ENCODE results near the gene CHST8.
"Not testable (repeated sequence)": the region's sequence is repeated elsewhere in the genome, so short reads cannot be mapped to it uniquely, and the experiment has no call there.

Gene CHST8, protein sequence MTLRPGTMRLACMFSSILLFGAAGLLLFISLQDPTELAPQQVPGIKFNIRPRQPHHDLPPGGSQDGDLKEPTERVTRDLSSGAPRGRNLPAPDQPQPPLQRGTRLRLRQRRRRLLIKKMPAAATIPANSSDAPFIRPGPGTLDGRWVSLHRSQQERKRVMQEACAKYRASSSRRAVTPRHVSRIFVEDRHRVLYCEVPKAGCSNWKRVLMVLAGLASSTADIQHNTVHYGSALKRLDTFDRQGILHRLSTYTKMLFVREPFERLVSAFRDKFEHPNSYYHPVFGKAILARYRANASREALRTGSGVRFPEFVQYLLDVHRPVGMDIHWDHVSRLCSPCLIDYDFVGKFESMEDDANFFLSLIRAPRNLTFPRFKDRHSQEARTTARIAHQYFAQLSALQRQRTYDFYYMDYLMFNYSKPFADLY

DNA sequence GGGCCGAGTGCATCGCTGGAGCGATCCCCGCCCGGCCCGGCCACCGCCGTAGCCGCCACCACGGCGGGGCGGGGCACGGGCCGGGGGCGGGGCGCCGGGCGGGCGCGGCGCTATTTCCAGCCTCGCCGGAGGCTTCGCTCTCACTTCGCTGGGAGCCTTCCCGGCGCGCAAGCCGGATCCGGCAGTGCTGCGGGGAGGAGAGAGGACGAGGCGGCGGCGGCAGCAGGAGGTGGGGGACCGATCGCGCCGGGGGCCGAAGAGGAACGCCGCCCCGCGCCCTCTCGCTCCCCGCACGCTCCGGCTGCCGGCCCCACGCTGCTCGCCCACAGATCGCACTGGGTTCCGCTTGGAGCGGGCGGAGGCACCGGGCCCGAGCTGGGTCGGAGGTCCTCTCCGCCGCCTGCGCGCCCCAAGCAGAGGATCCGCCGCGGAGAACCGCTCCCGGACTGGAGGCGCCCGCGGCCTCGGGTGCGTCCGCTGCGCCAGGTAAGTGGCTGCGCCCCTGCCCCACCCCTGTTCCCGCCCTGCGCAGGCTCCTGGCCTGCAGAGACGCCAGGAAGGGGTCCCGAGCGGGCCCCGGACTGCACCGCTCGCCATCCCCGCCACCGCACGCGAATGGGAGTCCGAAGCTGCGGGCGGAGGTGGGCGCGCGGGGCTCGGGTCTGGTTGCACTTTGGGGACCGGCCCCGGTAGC, at the start of gene CHST8:
Gene CHST8 (plus strand): TSS at position 143 of the 694 bp plus-strand sequence. CDS start 67,309 bp downstream, outside the sequence.
- DNase-seq: peak; percentile 35

DNA sequence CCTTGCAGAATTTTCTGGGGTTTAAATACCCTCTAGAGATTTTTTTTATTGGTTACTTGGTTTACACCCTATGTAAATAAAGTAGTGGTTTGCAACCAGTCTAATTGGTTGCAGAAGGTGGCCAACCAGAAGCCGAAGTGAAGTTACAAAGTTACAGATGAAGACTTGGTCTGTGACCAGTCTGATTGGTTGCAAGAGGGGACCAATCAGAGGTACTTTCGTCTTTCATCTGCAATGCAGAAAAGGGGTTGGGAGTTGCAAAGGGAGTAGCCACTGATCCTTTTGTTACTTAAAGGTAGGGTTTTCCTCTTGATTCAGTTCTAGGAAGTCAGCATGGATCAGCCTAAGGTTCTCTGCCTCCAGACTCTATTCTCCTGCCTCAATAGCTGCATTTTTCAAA, 48.8 kb upstream of the CHST8 start:
- no peak for DNase-seq

DNA sequence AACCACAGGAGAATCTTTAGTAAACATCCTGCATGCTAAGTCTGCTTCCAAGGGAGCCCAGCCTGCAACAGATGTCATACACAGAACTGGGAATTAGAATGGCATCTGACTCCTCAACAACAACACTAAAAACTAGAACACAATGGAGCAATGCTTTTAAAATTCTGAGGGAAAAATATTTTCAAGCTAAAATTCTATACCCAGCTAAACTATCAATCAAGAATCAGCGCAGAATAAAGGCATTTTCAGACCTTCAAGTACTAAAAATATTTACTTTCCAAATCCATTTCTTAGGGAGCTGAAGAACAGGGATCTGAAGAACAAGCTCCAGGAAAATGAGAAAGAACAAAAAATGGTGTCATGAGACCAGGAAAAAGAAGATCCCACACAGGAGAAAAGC, 46.9 kb upstream of the CHST8 start:
- no peak for DNase-seq

DNA sequence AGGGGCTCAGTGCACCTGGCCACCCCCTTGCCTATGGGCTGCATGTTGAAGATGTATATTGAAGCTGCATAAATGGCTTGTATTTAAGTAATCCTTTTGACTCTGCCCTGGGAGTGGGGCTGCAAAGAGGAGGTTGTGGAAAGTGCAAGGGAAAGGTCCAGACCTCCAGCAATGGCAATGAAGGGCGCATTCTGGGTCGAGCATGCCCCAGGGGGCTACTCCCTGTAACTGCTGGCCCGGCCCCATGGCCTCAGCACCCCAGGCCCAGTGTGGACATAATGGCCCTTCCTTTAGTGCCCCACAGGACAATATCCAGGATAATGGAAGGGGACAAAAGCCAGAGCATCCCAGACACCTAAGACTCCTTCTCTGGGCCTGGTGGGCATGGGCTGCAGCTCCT, 43.1 kb upstream of the CHST8 start:
- no peak for DNase-seq

DNA sequence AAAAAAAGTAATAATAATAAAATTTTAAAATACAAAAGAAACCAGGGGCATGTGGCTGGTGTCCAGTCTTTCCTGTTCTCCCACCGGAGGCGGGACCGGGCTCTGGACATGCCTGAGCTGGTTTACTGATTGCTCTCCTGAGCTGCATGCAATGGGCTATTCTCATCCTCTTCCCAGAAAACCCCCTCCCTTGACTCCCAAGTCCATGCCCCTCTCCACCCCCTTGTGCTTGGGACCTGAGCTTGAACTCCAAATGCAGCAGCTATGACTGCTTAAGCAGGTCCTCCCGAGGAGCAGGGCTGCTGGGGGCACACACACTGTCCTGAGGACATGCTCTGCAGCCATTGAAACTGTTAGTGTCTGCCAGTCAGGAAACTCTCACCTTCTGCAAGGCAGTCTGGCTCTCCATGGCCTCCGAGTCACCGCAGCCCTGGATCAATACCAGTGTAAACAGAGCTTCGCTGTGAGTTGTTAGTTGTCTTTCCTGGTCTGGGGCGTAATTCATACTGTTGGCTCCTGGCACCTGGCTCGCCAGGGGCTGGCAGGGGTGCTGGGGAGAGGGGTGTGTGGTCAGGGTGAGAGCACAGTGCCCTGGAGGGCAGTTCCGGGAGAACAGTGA, 41.6 kb upstream of the CHST8 start:
- DNase-seq: no peak

DNA sequence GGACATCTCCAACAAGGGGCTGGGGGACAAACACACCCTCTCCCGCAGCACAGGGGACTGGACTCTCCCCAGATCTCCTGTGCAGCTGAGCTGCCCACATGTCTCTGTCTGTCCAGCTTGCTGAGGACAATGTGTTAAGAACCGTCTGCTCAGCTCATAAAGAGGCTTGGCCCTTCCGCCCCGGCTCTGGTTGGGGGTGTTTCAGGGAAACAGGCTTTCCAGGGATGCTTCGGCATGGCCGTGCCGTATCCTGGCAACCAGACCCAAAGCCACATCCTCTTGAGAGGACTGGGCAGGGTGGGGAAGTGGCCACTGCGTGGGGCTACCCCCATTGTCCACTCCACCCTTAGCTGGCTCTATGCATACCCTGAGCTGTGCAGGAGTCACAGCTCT, 41.1 kb upstream of the CHST8 start:
- no peak for DNase-seq

DNA sequence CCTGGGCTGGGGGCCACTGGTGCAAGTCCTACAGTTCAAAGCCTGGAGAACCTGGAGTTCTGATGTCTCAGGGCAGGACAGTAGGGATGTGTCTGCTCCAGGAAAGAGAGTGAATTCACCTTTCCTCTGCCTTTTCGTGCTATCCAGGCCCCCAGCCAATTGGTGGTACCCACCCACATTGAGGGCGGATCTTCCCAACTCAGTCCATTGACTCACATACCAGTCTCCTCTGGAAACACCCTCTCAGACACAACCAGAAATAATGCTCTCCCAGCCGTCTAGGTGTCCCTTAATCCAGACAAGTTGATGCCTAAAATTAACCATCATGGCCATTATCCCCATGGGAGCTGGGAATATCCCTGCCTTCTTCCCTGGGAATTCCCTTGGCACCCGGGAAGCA, 38.8 kb upstream of the CHST8 start:
- no peak for DNase-seq

DNA sequence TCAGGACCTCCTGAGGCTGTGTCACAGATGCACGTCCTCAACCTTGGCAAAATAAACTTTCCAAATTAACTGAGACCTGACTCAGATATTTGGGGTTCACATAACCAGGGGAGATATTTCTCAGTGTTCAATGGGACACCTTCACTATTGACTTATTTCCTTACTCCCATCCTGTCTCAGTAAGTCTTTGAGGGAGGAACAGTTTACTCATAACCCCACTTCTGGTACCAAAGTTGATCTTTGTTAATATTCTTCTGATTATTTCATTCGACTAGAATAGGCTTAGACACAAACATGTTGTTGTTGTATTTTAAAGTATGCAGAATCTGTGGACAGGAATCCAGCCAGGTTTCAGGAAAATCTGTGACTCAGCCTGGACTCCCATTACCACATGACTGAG, 34.6 kb upstream of the CHST8 start:
- no peak for DNase-seq

DNA sequence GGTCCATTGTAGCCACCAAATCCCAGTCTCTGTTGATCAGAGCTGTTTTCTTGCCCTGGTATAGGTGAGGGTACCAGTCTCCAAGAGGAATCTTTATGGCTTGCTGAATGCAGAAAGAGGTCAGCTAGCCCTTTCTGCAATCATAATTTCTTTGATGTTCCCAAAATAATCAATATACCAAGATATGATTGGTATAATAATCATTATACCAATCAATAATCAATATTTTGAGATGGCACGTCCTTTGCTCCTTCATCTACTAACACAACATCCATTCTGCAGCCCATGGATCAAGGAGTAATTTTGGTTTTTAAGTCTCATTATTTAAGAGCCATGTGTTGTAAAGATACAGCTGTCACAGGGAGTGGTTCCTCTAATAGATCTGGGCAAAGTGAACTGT, 31.5 kb upstream of the CHST8 start:
- DNase-seq: no peak

DNA sequence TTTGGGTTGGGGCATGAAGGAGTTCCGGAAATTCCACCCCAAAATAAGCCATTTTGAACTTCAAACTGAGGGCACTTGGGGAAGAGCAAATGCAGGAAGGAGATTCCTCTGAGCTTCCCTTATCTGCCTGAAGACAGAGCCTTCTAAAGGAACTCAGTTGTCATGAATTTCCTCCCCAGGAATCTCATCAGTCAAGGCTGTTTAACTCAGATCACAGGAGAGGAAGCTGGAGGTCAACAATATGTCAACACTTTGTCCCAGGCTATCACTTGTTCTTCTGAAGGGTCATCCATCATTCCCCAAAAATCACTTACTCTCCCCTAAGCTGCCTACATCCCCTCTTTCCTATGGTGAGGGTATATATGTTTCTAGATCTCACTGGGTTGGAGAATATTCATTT, 26.0 kb upstream of the CHST8 start:
- peak; percentile 21 for DNase-seq

DNA sequence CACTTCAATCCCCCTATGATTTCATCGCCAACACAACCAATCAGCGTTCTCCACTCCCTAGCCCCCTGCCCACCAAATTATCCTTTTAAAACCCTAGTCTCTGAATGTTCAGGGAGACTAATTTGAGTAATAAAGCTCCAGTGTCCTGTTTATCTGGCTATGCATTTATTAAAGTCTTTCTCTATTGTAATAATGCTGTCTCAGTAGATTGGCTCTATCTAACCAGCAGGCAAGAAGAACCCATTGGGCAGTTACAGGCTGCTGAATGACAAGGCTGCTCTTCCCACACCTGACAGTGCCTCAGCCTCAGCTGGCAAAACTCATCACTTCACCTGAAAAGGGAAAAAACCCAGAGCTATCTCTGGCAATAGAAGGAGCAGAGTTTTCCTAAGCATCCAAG, 20.2 kb upstream of the CHST8 start:
- no peak for DNase-seq

DNA sequence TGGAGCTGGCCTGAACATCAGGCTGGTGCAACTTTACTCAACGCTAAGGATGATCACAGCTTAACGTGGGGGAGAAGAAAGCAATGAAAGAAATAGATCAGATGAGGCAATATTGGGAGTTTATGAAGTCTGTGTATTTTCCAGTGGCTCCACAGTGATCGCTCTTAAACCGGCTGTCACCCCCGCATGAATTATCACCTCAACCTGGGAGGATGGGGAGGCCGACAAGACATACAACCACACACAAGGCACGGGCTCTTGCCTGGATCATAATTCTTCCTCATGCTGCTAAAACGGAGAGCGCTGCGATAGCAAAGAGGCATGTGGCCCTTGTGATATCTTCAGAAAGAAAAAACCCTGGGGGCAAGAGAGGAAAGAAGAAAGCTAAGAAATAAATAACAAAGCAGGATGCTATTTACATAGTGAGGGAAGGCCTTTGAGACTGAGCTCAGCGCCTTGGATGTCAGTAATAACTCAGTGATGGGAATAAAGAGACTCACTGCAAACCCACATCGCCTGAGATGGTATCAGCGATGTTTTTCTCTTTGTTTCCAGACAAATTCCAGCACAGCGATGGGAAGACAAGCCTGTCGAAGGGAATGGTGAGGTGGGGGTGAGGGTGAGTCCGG, 19.1 kb upstream of the CHST8 start:
- no peak for DNase-seq

DNA sequence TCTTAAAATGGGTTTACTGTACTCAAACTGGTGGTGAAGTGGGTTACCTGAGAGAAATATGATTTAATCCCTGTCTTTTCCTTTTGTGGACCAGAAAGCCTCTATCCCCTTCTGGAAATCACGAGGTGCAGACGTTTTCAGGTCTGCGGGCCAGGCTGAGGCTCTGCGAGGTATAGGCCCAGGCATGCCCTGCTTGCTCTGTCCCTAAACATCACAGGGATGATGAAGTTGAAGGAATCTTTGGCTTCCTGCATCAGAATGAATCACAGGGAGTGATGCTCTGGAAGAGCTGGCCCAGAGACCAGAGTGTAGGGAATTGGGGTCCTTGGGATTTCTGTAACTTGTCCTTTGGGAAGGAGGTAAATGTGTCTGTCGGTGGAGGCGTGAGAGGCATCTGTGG, 18.4 kb upstream of the CHST8 start:
- no peak for DNase-seq

DNA sequence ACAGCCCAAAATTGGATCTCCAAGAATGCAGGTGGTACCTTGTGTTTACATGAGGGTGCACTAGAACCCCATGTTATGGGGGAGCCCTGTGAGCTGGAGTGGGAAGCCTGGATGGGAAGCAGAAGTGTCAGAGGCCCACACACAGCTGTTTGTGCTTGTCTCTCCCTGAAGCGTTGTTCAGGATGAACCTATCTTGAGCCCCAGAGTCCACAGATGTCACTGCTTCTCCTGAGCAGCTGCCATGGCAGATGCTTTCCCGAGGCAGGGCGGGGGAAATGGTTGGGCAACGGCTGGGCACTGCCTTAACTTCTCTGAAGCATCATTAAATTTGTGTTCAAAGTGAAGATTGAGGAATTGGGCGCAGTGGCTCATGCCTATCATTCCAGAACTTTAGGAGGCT, 17.1 kb upstream of the CHST8 start:
- no peak for DNase-seq

DNA sequence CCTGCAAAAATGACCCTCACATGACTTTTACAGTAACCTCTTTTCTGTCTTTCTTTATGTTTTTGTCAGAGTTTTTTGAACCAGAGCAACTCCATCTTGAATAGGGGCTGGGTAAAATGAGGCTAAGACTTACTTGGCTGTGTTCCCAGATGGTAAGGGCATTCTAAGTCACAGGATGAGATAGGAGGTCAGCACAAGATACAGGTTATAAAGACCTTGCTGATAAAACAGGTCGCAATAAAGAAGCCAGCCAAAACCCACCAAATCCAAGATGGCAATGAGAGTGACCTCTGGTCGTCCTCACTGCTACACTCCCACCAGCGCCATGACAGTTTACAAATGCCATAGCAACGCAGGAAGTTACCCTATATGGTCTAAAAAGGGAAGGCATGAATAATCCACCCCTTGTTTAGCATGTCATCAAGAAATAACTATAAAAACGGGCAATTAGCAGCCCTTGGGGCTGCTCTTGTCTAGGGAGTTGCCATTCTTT, 15.9 kb upstream of the CHST8 start:
- DNase-seq: not testable (repeated sequence)

DNA sequence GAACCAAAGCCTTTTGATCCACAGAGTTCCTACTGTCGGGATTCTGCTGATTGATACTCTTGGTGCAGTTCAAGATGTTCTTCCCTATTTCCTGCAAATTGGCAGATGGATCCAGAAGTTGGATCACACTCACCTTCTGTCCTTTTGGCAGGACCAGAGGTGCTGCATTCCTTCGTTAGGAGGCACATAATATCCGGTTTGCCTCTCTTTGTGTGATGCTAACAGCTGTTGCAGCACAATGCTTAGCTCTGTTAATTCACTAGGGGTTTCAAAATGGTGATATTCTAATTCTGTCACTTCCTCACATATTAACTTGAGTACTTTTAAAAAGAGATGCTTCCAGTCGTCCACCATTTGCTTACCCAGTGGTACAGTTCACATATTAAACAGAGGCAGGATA, 15.2 kb upstream of the CHST8 start:
- DNase-seq: no peak

DNA sequence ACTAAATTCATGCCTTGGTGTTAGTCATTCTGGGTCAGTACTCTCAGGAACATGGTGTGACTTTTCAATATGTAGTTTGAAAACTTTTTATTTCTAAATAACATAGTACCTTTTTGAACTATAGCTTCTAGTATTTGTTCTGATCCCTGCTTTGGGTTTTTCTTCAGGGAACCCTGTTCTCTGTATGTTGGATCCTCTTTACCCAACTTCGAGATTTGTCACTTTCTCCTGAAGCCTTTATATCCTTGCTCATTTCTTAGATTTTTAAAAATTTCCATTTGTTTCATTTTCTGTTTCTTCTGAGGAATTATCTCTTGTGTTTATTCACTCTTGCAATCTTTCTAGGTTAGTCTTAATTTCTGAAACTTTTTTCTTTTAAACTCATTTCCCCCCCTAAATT, 12.4 kb upstream of the CHST8 start:
- DNase-seq: no peak

DNA sequence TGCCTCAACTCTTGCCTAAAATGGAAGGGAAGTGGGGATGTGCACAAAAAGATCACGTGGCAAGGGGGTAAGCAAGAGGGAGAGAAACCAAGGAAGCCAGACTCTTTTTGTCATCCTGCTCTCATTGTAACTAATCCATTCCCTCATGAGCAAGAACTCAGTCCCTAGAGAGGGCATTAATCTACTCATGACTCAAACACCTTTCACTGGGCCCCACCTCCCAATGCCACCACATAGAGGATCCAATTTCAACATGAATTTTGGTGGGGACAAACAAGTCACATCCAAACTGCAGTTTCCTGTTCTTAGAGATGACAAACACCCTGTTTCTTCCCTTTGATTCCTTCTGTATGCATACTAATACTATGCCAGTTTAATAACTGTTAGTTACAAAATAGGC, 11.2 kb upstream of the CHST8 start:
- DNase-seq: no peak

DNA sequence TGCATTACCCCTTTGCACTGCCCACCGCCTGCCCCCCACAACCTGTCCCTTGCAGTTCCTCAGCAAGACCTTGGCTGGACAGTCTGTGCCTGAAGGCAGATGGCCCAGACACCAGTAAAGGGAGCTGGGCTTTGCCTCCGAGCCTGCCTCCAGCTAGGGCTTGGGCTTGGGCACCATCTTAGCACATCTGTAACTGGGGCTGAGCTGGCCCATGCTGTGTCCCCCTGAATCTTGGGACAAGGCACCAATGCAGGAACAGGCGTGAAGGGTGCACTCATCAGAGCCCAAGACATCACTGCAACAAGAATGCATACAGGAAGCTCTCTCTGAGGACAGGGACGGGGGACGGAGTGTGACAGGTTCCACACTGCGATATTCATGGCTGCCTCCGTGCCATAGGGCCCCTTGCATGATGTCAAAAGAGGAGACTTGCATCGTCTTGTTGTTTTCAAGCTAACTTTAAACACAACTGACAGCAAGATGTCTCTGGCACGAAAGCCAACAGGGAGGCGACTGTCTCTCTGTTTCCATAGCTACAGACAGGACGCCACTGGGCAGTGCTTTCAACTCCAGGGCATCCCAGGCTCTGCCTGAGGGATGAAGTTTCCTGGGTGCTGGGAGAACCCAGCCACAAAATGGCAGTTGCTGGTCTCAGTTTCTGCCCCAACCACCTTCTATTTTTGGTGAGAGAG, 8.7 kb upstream of the CHST8 start:
- DNase-seq: no peak

DNA sequence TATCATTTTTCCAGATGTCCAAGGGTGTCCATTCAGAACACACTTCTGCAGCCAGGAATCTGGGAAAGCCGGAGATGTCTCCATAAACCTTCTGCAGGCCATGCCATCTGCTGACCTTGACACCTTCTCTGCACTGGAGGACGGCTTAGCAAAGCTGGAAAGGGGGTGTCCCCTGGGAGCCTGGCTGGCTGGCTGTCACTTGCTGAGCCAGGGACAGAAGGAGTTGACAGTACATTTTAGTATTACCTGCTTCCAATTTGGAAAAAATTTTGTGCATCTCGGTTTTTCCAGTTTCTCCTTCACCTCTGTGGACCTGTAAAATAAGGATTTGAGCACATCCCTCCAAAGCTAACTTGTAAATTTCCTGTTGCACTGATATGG, 8.1 kb upstream of the CHST8 start:
- no peak for DNase-seq

DNA sequence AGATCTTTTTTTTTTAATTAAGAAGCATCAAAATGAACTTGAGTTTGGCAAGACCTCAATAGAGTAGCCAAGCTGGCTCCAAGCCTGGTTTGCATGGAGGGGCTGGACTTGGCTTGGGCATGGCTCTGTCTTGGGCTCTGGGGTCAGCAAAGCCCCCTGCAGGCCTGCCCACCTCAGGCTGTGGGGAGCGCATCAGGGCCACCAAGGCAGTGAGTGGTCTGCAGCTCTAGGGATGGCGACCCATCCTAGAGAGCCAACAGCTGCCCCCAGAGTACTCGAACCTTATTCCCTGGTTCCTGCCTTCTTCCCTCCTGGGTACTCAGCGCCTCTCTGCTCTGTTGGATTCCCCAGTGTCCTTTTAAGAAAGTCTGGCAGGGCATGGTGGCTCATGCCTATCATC, 5.4 kb upstream of the CHST8 start:
- DNase-seq: no peak

DNA sequence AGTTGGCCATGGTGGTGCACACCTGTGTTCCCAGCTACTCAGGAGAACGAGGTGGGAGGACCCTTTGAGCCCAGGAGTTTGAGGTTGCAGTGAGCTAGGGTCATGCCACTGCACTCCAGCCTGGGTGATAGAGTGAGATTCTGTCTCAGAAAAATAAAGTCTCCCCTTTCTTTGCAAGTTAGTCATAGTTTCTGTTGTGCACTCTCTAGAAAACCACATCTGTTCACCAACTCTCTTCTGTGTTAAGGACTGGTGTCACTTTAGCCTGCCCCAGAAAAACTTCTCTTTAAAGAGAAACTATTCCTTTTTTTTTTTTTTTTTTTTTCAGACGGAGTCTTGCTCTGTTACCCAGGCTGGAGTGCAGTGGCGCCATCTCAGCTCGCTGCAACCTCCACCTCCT, 4.9 kb upstream of the CHST8 start:
- DNase-seq: no peak

DNA sequence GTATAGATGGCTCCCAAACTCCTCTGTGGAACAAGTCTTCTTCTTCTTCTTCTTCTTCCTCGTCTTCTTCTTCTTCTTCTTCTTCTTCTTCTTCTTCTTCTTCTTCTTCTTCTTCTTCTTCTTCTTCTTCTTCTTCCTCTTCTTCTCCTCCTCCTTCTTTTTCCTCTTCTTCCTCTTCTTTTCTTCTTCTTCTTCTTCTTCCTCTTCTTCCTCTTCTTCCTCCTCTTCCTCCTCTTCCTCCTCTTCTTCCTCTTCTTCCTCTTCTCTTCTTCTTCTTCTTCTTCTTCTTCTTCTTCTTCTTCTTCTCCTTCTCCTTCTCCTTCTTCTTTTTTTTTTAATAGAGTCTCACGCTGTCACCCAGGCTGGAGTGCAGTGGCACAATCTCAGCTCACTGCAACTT, 3.4 kb upstream of the CHST8 start:
- not testable (repeated sequence) for DNase-seq
